ENCODE results near the gene SERP1. TPM values are rescaled to one million over a fixed set of nuclear protein-coding genes. Genes with fewer than 3 reads are reported as not detected.

SERP1 gene
- total and polyA plus RNA-seq, 12 donors = 47.0 to 580 (median 186) TPM

GRCh38 chr3:150540991-150541390, 5.3 kb downstream of the SERP1 start:
- H3K27ac ChIP-seq = peak overlapping the region in 1 of 5 donors; percentile 27

DNA sequence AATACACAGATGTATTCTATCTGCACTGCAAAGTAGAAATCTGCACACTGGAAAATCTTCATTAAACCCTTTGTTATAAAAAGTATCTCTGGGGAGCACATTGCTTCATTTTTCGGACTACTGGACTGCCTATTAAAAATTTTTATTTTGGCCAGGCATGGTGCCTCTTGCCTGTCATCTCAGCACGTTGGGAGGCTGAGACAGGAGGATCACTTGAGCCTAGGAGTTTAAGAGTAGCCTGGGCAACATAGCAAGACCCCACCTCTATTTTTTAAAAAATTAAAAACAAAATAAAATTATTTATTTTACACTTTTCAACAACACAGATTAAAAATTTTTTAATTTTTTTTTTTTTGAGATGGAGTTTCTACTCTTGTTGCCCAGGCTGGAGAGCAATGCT, 6.0 kb downstream of the SERP1 start:
- peaks cover 0 to 12% of the 10 kb centered on the region in 2 donors for H3K36me3 ChIP-seq (replicated peaks in 1 of 2)
- H3K27ac ChIP-seq = no peak overlapping the region
- no peak overlapping the region for H3K4me3 ChIP-seq
- H3K9me3 ChIP-seq (replicated peaks in 1 of 3) = no peaks in the 10 kb centered on the region
- TF ChIP-seq CTCF (IDR thresholded peaks at IDR 0.05) (no peak), POLR2A (IDR thresholded peaks at IDR 0.05) (no peak)
- intact Hi-C loops (cut with DNase I) = no loop called here
- peaks cover 15 to 43% of the 10 kb centered on the region in 2 donors for H3K4me1 ChIP-seq (replicated peaks in 1 of 2)
- DNase-seq = no peak
- H3K27me3 ChIP-seq = no peaks in the 10 kb centered on the region
- 90 to 98% (median 95%) methylated on average over 2 of the region's 2 CpGs for WGBS, 4 donors

More at GRCh38 chr3:150540991-150541390, 5.3 kb downstream of the SERP1 start:
- Histone ChIP-seq H3K9me3 (replicated peaks in 1 of 3) (no peaks in the 10 kb centered on the region), H3K36me3 (replicated peaks in 1 of 2) (peaks cover 0 to 12% of the 10 kb centered on the region in 2 donors), H3K4me1 (replicated peaks in 1 of 2) (peaks cover 15 to 43% of the 10 kb centered on the region in 2 donors), H3K4me3 (no peak overlapping the region), H3K27me3 (no peaks in the 10 kb centered on the region)
- TF ChIP-seq POLR2A (IDR thresholded peaks at IDR 0.05) (no peak), CTCF (IDR thresholded peaks at IDR 0.05) (no peak)
- 62 to 76% (median 72%) methylated on average over 3 of the region's 3 CpGs for WGBS, 4 donors
- intact Hi-C loops (cut with DNase I) = no loop called here
- no peak for DNase-seq

DNA sequence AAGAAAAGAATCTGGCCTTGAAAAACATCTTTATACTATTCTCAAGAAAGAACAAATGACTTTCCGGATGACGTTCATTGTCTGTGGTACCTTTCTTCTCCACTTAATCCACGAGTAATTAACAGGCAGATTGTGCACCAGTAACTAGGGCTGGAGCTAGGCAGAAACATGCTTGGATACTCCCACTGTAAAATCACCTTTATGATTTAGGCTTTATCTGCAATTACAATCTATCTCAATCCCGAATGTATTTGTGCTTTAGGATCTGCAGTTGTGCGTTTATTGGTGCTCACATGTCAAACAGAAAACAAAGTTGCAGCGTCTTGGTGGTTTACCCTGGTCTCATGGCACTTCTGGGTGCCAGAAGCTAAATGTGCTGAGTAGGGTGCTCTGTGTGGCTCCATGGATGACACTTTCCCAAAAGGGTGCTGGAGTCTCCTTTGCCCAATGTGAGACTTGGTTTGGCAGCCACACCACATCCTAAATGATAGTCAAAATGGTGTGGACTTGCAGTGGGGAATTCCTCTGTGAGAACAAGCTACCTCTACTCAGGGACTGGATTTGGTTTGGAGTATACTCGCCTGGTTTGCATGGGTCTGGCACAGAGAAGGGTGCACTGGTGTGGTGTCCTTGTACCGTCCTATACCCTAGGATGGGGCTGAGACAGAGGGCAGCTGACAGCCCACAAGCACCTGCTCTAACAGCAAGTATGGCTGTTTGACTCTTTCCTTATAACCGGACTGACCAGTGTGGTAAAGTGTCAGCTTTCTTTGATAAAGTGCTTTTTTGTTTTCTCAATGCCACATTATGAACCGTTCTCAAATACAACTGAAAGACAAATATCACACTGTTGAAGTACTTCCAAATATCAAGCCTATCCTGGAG, 7.7 kb downstream of the SERP1 start:
- peak overlapping the region in 1 of 5 donors; percentile 30 for H3K27ac ChIP-seq
- WGBS, 4 donors = 56 to 65% (median 60%) methylated on average over 10 of the region's 10 CpGs
- intact Hi-C loops (cut with DNase I) = no loop called here

More for the DNA sequence above, 7.7 kb downstream of the SERP1 start:
- Histone ChIP-seq H3K9me3 (replicated peaks in 1 of 3) (no peaks in the 10 kb centered on the region), H3K4me1 (replicated peaks in 1 of 2) (peaks cover 3 to 27% of the 10 kb centered on the region in 2 donors), H3K27me3 (no peaks in the 10 kb centered on the region), H3K36me3 (replicated peaks in 1 of 2) (peaks cover 0 to 5% of the 10 kb centered on the region in 2 donors), H3K4me3 (no peak overlapping the region)
- no peak for DNase-seq
- TF ChIP-seq CTCF (IDR thresholded peaks at IDR 0.05) (no peak), POLR2A (IDR thresholded peaks at IDR 0.05) (no peak)

All from adrenal gland (tissue), 12 donors.